Stimulated activated CD8-positive, alpha-beta memory T cell treated with anti-CD3 and anti-CD28 coated beads, Interleukin-7, amount 100 ng/mL, for 1 hour (primary cell): ENCODE results near the gene CDC14B.
"Not testable (repeated sequence)": the region's sequence is repeated elsewhere in the genome, so short reads cannot be mapped to it uniquely, and the experiment has no call there.

Experiments
- DNase-seq, 2 donors: peaks; one replicate each; pipeline ENCODE4 v3.0.0-alpha.2; 2020; ENCODE audit warnings: low read depth in 2 of 2

Gene CDC14B

GRCh38 chr9:96619491-96620180 is at the start of gene CDC14B:
Gene CDC14B, minus strand, starts transcription at chr9:96619843. Its CDS starts 465 bp downstream, at chr9:96619378.
- peak in 1 of 2 donors; percentile 27 for DNase-seq

- no peak for DNase-seq
Observed at GRCh38 chr9:96668868-96669534, 49.4 kb upstream of the CDC14B start.

- no peak for DNase-seq
Observed at GRCh38 chr9:96667363-96667728, 47.7 kb upstream of the CDC14B start.

- DNase-seq, result not testable (repeated sequence)
Observed at GRCh38 chr9:96666653-96667362, 47.2 kb upstream of the CDC14B start.

GRCh38 chr9:96665789-96666188 is 46.1 kb upstream of the CDC14B start:
- DNase-seq, result no peak

GRCh38 chr9:96663506-96664120 is 44.0 kb upstream of the CDC14B start:
- no peak for DNase-seq

GRCh38 chr9:96661711-96662110 is 42.1 kb upstream of the CDC14B start:
- no peak for DNase-seq

- DNase-seq, result no peak
Observed at GRCh38 chr9:96660692-96661248, 41.1 kb upstream of the CDC14B start.

- peak; percentile 59 to 75 for DNase-seq
Observed at GRCh38 chr9:96655198-96655851, 35.7 kb upstream of the CDC14B start, which contains the start of gene PRXL2C. Gene PRXL2C, minus strand, starts transcription at chr9:96655317. Its CDS starts 36 bp downstream, at chr9:96655281.

- DNase-seq, result peak; percentile 39 to 43
Observed at GRCh38 chr9:96654450-96655197, 35.0 kb upstream of the CDC14B start.

GRCh38 chr9:96651626-96652025 is 32.0 kb upstream of the CDC14B start:
- no peak for DNase-seq

GRCh38 chr9:96649620-96650324 is 30.1 kb upstream of the CDC14B start:
- DNase-seq, result no peak

GRCh38 chr9:96646081-96646991 is 26.7 kb upstream of the CDC14B start:
- DNase-seq, result no peak

- DNase-seq, result no peak
Observed at GRCh38 chr9:96644137-96644536, 24.5 kb upstream of the CDC14B start.

- DNase-seq, result no peak
Observed at GRCh38 chr9:96641514-96641913, 21.9 kb upstream of the CDC14B start.

- no peak for DNase-seq
Observed at GRCh38 chr9:96638606-96639364, 19.1 kb upstream of the CDC14B start.

GRCh38 chr9:96636368-96636767 is 16.7 kb upstream of the CDC14B start:
- DNase-seq, result no peak

GRCh38 chr9:96633579-96633978 is 13.9 kb upstream of the CDC14B start:
- DNase-seq, result not testable (repeated sequence)
